ENCODE data around the gene MEN1. TPM values are rescaled to one million over a fixed set of nuclear protein-coding genes. Genes with fewer than 3 reads are reported as not detected.

The MEN1 gene
- total and polyA plus RNA-seq, 7 donors, result 7.2 to 21.2 (median 10.8) TPM

DNA sequence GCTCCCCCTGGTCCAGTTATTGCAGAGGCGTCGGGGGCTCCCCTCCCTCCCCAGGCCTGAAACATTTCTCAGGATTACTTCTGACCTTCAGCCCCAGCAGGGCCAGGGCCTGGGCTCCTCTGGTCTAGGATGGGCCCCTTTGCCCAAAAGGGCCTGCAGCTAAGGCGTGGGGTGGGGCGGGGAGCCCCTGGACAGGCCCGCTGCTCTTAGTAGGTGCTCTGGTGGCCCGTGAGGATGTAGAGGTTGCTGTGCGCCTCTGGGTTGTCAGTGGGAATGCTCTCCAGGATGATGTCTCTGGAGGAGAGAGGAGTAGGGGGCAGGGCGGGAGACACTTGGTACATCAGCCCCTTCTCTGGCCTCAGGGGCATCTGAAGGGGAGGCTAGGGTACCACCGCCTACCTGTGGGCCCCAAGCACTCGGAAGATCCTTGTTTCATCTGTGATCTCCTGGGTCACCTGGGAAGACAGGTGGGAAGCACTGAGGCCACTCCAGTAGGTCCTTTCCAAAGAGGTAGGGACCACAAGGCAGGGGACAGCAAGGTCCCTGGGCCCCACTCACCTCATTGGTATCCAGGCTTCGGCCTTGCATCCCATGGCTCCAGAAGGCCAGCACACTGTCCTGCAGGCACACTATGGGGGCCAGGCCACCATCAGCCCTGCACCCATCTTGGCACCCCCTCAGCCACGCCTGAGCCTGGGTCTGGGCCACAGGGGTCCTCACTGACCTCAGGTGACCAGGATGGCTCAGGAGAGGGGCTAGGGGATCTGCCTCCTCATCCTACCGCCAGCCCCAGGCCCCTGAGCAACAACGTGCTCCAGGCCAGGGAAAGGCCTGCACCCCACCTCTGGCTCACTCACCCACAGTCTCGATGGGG is 20.8 kb downstream of the MEN1 start:
- WGBS, 3 donors, result 92 to 97% (median 92%) methylated on average over 15 of the region's 15 CpGs
- H3K36me3 ChIP-seq (ENCODE audit: insufficient read depth in 1 of 2, low read depth in 1 of 2), result peaks cover 0 to 17% of the 10 kb centered on the region in 2 donors
- H3K4me1 ChIP-seq, result no peaks in the 10 kb centered on the region
- DNase-seq (no peak), ATAC-seq (no peak)
- intact Hi-C loops (cut with DNase I), result loop anchor here in 1 of 2 donors (5.0 kb wide), 1 partner anchor 53 kb away; the partner anchor contains the start of gene CDC42BPG
- no peak overlapping the region for H3K4me3 ChIP-seq
- no peaks in the 10 kb centered on the region for H3K9me3 ChIP-seq
- H3K27ac ChIP-seq, result no peak overlapping the region
- TF ChIP-seq, protein P1, sequence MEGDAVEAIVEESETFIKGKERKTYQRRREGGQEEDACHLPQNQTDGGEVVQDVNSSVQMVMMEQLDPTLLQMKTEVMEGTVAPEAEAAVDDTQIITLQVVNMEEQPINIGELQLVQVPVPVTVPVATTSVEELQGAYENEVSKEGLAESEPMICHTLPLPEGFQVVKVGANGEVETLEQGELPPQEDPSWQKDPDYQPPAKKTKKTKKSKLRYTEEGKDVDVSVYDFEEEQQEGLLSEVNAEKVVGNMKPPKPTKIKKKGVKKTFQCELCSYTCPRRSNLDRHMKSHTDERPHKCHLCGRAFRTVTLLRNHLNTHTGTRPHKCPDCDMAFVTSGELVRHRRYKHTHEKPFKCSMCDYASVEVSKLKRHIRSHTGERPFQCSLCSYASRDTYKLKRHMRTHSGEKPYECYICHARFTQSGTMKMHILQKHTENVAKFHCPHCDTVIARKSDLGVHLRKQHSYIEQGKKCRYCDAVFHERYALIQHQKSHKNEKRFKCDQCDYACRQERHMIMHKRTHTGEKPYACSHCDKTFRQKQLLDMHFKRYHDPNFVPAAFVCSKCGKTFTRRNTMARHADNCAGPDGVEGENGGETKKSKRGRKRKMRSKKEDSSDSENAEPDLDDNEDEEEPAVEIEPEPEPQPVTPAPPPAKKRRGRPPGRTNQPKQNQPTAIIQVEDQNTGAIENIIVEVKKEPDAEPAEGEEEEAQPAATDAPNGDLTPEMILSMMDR (IDR thresholded peaks at IDR 0.05), result no peak
- no peaks in the 10 kb centered on the region for H3K27me3 ChIP-seq (ENCODE audit: insufficient read depth in 3 of 3, low read length in 2 of 3)

DNA sequence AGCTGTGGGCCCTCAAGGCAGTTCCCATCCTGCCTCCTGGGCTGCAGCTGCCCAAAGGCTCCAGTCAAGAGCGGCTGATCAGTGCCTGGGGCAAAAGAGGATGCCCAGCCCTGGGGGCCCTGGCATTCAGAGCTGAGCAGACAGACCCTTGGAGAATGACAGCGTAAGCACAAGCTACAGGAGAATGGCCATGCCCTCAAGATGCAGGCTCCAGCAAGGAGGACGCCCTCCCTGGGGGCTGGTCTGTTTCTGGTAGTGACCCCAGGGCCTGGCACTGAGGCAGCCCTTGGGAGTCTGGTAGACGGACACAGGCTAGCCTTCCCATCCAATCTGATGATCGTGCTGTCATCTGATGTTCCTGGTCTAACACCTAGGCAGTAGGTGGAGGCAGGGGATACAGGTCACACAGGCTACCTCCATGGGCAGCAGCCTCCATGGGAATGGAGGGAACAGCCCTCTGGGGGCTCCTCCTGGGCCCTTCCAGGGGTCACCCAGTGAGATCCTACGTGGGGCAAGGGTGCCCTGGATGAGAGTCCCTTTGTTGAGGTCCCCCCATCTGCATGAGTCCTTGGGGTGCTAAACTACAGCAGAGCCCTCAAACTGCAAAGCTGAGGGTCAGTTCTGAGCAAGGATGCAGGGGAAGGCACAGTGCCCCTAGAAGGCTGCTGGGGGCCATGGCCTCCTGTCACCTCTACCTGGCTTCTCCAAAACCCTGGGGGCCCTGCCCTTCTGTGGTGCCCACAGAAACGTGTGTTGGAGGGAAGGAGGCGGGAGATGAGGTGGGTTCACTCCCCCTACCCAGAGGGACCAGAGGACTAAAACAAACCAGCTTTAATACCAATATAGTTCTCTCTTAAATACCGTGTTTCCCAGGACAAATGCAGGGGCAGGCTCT is 21.8 kb downstream of the MEN1 start:
- H3K27ac ChIP-seq, result no peak overlapping the region
- no peak overlapping the region for H3K4me3 ChIP-seq
- WGBS, 3 donors, result 84 to 92% (median 86%) methylated on average over 9 of the region's 9 CpGs
- H3K4me1 ChIP-seq, result no peaks in the 10 kb centered on the region
- intact Hi-C loops (cut with DNase I), result loop anchor here in 1 of 2 donors (5.0 kb wide), 1 partner anchor 54 kb away; the partner anchor contains the start of gene CDC42BPG
- TF ChIP-seq, protein P1 (IDR thresholded peaks at IDR 0.05), result no peak
- H3K9me3 ChIP-seq, result no peaks in the 10 kb centered on the region
- ATAC-seq (no peak), DNase-seq (peak in 1 of 2 donors; percentile 38)
- H3K27me3 ChIP-seq (ENCODE audit: insufficient read depth in 3 of 3, low read length in 2 of 3), result no peaks in the 10 kb centered on the region
- H3K36me3 ChIP-seq (ENCODE audit: insufficient read depth in 1 of 2, low read depth in 1 of 2), result peaks cover 0 to 17% of the 10 kb centered on the region in 2 donors

DNA sequence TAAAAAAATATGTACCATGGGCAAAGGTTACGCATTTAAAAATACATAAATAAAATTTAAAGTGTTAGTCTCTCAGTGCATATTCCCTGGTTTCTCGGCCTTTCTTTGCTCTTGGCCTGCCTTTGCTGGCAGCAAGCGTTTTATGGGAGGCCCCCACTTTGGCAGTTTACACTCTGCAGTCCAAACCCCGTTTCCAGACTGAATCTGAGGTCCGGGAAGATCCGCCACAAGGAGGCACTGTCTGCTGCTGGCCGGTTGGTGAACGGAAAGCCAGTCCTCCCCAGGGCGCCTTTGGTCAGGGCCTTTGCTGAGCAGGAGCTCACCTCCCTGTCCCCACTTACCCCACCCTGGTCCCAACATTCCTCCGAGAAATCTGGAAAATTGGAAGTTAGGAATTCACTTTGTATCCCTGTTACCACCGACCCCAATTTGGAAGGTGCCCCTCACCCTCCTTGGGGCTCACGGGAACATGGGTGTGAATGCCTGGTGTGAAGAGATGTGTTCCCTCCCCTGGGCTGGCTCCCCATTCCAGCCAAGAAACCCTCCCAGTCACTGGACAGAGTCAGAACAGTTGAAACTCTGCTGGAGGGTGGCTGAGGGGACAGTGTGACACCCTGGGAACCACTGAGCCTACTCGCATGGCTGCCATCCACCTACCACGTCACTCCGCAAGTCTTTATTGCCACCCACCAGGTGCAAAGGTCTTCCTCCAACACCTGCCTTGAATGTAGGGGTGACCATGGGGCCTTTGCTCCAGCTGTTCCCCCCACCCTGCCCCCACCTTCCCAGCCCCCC is 22.6 kb downstream of the MEN1 start:
- H3K27ac ChIP-seq, result no peak overlapping the region
- intact Hi-C loops (cut with DNase I), result loop anchor here in 1 of 2 donors (5.0 kb wide), 1 partner anchor 55 kb away; the partner anchor contains the start of gene CDC42BPG
- peaks cover 0 to 17% of the 10 kb centered on the region in 2 donors for H3K36me3 ChIP-seq (ENCODE audit: insufficient read depth in 1 of 2, low read depth in 1 of 2)
- peak; percentile 63 to 72 for DNase-seq
- no peaks in the 10 kb centered on the region for H3K9me3 ChIP-seq
- H3K27me3 ChIP-seq (ENCODE audit: insufficient read depth in 3 of 3, low read length in 2 of 3), result no peaks in the 10 kb centered on the region
- no peak overlapping the region for H3K4me3 ChIP-seq
- TF ChIP-seq, protein P1 (IDR thresholded peaks at IDR 0.05), result peak; percentile 58
- 49 to 58% (median 52%) methylated on average over 15 of the region's 15 CpGs for WGBS, 3 donors
- peak in 3 of 4 donors; percentile 36 to 77 (median 63) for ATAC-seq
- H3K4me1 ChIP-seq, result no peaks in the 10 kb centered on the region

DNA sequence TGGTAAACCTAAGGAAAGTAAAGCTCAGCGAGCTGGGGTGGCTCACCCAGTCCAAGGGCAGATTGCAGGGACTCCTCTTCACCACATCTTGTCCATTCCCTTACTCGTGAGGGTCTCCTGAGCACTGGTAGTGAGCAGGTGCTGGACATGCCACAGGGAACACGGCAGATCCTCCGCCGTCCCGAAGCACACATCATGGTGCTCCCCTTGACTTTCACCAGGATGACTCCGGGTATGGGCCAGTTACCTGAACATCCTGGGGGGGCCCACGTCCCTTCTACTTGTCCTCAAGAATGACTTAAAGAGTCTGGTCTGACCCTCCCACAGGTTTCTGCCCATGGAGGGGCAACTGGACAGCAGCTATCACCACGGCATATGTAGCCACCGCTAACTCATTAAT is 24.0 kb downstream of the MEN1 start:
- WGBS, 3 donors, result 89 to 92% (median 89%) methylated on average over 10 of the region's 10 CpGs
- H3K27me3 ChIP-seq (ENCODE audit: insufficient read depth in 3 of 3, low read length in 2 of 3), result no peaks in the 10 kb centered on the region
- intact Hi-C loops (cut with DNase I), result loop anchor here in 1 of 2 donors (5.0 kb wide), 1 partner anchor 56 kb away; the partner anchor contains the start of gene CDC42BPG
- H3K9me3 ChIP-seq, result no peaks in the 10 kb centered on the region
- H3K36me3 ChIP-seq (ENCODE audit: insufficient read depth in 1 of 2, low read depth in 1 of 2), result peaks cover 0 to 18% of the 10 kb centered on the region in 2 donors
- no peak for ATAC-seq
- TF ChIP-seq, protein P1 (IDR thresholded peaks at IDR 0.05), result no peak
- no peaks in the 10 kb centered on the region for H3K4me1 ChIP-seq
- H3K4me3 ChIP-seq, result no peak overlapping the region
- no peak overlapping the region for H3K27ac ChIP-seq
- peak in 1 of 2 donors; percentile 21 for DNase-seq
